ENCODE measurements around the gene CCDC24. TPM values are rescaled to one million over a fixed set of nuclear protein-coding genes. Genes with fewer than 3 reads are reported as not detected.

CCDC24 gene
- total and polyA plus RNA-seq, 2 donors (not counting 3 experiments of a cell fraction or from before 2014, with no cell fraction given) = 2.2 to 3.1 TPM

DNA sequence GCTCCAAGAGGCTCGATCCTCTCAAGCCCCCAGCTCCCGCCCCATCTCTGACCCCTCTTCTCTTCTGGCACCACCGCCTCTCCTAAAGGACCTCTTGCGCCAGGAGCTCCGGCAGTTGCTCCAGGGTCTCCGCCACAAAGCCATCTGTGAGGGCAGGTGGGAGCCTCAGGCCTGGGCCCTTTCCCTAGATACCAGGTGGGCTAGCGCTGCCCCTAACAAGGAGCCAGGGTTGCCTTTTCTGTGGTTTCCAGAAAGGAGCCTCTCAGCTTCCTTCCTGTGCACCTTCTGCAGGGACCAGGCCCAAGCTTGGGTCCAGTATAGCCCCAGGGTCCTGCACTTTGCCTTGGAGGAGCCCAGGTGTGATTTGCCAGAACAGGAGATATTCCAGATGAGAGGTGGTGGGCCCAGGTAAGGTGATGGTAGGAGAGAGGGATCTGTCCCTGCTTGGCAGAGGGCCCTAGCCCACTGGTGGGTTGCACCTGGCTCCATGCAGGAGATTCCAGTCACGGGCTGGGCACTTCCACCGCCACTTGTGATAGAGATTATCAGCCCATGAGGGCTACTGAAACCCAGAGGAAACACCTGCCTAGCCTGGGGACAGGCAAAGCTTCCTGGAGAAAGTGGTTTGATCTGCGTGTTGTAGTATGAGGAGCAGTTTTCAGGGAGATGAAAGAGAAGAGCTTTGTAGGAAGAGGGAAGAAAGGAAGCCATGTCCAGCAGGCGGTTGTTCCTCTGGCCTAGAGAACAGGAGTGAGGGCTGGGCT lies 1.0 kb downstream of the CCDC24 start:
- TF ChIP-seq, protein P1, sequence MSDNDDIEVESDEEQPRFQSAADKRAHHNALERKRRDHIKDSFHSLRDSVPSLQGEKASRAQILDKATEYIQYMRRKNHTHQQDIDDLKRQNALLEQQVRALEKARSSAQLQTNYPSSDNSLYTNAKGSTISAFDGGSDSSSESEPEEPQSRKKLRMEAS (IDR thresholded peaks at IDR 0.05; ENCODE audit: insufficient read depth, insufficient read length) = no peak
- TF ChIP-seq FOS (IDR thresholded peaks at IDR 0.05; ENCODE audit: borderline replicate concordance, insufficient read depth, low read length) (no peak), GATA2 (IDR thresholded peaks at IDR 0.05; ENCODE audit: insufficient read depth, insufficient read length, low read depth, low read length) (no peak), JUN (IDR thresholded peaks at IDR 0.05; ENCODE audit: borderline replicate concordance, insufficient read depth, insufficient read length, low read depth) (no peak), POLR2AphosphoS5 (IDR thresholded peaks at IDR 0.05; ENCODE audit: insufficient read depth, low read depth, low read length) (no peak)
- Histone ChIP-seq H2AFZ (ENCODE audit: low read depth, low read length) (peak overlapping the region; percentile 58), H3K27me3 (ENCODE audit: control insufficient read depth in 2 of 2, insufficient read depth in 2 of 2, low read length in 2 of 2) (no peaks in the 10 kb centered on the region), H4K20me1 (replicated peaks; ENCODE audit: control insufficient read depth, extremely low read depth, insufficient read depth, low read length) (no peaks in the 10 kb centered on the region), H3K9ac (replicated peaks; ENCODE audit: extremely low read depth, insufficient read depth, low read length) (no peak overlapping the region), H3K4me1 (ENCODE audit: control insufficient read depth, extremely low read depth, insufficient read depth, low read length) (peaks cover 7% of the 10 kb centered on the region), H3K9me3 (replicated peaks; ENCODE audit: control insufficient read depth, insufficient read depth, low read length) (no peaks in the 10 kb centered on the region), H3K79me2 (ENCODE audit: control insufficient read depth, insufficient read depth, low read length) (no peaks in the 10 kb centered on the region), H3K36me3 (ENCODE audit: control insufficient read depth in 2 of 2, extremely low read depth in 1 of 2, insufficient read depth in 2 of 2, low read length in 2 of 2) (no peaks in the 10 kb centered on the region), H3K4me3 (replicated peaks in 1 of 3; ENCODE audit: insufficient read depth in 1 of 3, low read depth in 1 of 3, low read length in 3 of 3) (peak overlapping the region in 1 of 3 experiments; percentile 55), H3K27ac (ENCODE audit: insufficient read depth, low read depth, low read length) (no peak overlapping the region), H3K4me2 (ENCODE audit: insufficient read depth, low read length) (no peak overlapping the region), H3K9me1 (replicated peaks; ENCODE audit: control insufficient read depth, extremely low read depth, insufficient read depth, low read length) (no peaks in the 10 kb centered on the region)
- no peak for FAIRE-seq
- ChIA-PET POLR2A (no interaction called here), CTCF (interaction anchor here (0.7 to 3.3 kb wide), 7 partner anchors 10 to 229 kb away, joined by 3 to 14 read pairs (median 5); no protein-coding TSS in a partner anchor)
- no TSS peak for BruUV-seq (replicated peaks)
- dilution Hi-C loops (cut with MboI; ENCODE audit: extremely low pct_ligation_motif_present, low sequenced_read_pairs) = no loop called here
- DNase-seq (ENCODE audit: low read depth, low spot score) = no peak
- intact Hi-C loops (cut with micrococcal nuclease) = loop anchor here (5.0 kb wide), 2 partner anchors 40 to 230 kb away; partner anchors contain the start of gene SLC6A9

All from endothelial cell of umbilical vein (primary cell).